Stimulated activated CD4-positive, alpha-beta T cell treated with anti-CD3 and anti-CD28 coated beads, Interleukin-12 subunit alpha, Interleukin-12 subunit beta, amount 100 ng/mL, for 48 hours (primary cell): ENCODE data around the gene CDH26.

Source experiments
- DNase-seq, 3 donors: peaks; one replicate each; pipeline ENCODE4 v3.0.0-alpha.2; 2020; ENCODE audit warnings: low read depth in 2 of 3, low spot score in 1 of 3

CDH26 gene

DNA sequence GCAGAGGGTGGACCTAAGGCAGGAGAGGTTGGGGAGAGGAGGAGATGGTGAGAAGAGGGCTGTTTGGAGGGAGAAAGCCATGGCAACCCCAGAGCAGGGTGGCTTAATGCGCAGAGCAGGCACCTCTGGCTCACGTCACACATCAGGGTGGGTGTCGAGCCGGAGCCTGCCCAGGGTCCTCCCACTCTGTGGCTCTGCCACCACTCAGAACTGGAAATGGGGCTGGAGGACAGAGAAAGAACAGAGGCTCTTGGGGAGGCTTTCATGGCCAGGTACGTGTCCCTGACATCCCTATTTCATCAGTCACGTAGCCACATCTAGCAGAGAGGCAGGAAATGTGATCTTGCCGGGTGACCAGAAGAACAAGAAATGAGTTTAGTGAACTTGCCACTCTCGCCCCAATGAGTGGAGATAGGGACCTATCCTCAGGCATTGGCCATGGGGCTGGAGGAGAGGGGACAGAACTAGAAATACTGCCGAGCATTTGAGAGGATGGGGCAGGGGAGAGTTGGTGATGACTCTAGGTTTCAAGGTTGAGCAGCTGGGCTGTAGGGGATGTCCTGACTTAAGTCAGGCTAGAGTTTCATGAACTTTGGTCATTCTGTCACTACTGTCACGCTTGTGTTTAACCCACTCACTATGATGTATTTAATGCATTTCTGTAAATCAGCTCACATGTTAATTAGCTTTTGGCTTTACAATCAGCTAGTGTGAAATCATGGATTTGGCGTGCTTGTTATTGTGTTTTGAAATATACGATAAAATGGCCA lies 52.7 kb downstream of the CDH26 start:
- no peak for DNase-seq

DNA sequence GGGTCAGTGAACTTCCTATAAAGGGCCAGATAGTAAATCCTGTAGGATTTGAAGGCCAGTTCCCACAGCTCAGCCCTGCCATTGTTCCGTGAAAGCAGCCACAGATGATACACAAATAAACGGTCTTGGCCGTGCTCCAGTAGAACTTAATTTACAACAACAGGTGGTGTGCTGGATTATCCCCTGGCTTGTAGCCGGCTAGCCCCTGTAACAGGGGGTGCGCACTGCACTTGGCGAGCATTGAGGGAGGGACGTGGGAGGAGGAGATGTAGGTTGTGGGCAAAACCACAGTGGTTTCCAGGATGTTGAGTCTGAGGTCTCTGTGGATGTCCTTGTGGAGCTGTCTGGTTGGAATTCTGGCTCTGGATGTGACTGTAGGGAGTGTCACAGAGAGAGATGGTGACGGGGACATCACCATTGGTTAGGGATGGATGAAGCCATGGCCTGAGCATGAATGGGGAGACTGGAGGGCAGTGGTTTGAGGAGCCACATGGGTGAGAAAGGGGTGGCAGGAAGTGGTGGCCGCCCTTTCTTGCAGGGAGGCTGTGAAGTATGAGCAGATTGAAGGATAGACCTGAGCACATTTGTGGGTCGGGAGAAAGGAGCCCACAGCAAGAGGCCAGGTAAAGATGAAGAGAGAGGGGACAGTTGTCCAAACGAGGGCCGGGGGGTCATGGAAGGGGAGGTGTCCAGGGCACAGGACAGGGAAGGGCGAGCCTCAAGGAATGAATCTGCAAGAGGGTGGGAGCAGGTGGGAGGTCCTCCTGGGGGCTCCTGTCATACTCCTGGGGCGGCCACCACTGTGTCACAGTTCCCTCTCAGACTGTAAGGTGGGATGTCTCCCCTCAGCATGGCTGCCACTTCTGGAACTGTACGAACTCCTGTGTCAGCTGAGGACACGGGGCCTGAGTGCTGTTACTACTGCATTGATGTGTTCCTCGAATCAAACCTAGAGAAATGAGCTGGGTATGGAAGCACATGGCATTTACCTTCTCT lies 53.6 kb downstream of the CDH26 start:
- no peak for DNase-seq

DNA sequence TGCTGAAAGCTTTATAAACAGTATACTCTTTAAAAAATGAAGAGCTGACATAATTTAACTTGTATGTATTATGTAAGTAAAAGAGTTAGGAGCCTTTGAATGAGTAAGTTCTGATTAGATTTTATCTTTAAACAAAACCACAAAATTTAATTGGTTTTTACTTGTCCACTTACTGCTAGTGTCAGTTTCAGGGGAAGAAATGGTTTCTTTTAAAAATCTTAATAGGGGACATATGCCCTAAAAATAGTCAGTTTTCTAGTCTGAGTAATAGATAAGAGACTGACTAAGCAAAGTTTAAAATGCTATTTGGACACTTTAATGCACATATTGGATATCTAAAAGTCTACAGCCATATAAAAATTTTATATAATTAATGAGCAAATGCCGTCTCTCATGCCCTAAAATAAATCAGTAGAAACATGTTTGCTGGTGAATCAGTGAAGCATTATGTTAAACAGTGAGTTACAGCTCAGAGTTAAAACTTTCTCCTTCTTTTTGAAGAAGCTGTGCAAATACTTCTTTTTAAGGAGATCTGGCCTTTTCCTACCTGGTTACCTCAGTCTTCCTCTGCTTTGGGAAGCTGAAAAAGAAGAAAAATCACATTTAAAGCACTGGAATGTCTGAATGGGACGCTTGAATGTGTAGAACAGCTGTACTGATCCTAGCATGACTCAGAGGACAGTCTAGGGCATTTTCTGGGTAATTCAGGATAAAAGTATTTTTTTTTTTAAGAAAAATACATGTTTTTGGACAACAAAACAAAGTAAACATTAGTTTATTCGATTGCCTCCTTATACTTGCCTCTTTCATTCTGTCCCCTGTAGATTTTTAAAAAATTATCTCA lies 55.3 kb downstream of the CDH26 start:
- no peak for DNase-seq

DNA sequence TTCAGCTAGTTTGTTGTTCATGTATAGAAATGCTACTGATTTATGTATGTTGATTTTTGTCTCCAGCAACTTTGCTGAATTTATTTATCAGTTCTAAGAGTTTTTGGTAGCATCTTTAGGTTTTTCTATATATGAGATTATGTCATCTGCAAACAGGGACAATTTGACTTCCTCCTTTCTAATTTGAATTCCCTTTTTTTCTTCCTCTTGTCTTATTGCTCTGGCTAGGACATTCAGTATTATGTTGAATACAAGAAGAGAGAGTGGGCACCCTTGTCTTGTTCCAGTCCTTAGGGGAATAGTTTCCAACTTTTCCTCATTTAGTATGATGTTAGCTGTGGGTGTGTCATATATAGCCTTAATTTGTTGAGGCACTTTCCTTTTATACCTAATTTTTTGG lies 58.2 kb downstream of the CDH26 start:
- DNase-seq = no peak

DNA sequence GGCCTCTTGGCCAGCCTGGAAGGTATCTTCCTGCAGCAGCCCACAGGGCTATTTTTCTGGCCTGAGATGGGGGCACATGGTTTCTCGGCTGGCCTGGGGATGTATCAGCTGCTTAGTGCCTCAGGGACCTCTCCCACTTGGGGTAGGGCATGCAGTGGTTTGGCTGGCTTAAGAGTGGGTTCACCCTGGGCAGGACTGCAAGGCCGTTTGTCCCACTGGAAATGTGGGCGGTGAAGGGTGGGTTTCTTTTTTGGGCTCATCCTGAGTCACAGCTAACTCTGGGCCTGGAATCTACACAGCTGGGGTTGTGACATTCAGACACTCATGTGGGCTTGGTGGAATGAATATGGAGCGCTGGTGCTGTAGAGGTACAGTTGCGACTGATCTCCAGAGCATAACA lies 62.0 kb downstream of the CDH26 start:
- DNase-seq = no peak

DNA sequence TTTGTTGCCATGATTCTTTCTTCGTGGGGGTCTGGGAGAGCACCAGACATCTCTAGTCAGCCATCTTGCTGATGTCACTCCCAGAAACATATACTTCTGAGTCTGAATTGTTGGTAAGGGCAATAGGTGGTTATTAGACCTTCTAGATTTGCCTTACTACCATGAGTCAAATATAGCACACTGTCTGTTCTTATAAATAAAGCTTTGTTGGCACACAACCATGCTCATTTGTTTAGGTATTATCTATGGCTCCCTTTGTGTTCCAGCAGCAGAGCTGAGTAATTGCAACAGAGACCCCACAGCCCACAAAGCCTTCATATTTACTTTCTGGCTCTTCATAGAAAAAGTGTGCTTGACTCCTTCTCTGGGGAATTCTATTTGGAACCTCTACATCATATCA lies 62.9 kb downstream of the CDH26 start:
- no peak for DNase-seq

DNA sequence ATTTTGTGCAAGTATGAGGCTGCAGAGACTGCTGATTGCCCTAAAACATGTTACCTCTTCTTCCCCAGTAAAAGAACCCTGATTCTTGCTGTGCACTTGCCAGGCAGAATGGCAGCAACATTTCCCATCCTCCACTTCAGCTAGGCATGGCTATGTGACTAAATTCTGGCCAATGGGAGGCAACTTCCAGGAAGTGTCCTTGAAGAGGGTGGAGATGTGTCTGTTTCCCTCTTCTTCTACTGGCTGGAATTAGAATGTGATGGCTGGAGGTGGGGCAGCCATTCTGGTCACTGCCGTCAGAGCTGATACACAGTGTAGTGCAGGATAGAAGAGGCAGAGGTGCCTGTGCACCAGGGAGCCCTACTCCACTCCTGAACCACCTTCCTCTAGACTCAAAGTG lies 64.6 kb downstream of the CDH26 start:
- no peak for DNase-seq

DNA sequence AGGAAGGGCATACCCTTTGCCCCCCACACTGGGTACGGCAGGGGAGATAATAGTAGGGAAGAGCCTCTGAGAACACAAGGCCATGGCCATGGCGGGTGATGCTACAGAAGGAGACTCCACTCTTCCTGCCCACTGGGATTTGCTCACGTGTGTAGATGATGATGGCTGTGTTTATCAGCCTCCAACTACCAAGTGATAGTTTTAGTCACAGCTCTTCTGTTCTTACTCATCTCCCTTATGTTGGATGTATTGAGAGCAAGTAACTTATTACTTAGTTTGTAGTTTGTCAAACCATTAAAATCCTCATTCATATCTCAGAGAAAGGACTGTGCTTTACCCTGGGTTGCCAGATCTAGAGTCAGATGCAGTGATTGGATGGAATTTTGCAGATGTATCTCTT lies 66.0 kb downstream of the CDH26 start:
- DNase-seq = no peak

DNA sequence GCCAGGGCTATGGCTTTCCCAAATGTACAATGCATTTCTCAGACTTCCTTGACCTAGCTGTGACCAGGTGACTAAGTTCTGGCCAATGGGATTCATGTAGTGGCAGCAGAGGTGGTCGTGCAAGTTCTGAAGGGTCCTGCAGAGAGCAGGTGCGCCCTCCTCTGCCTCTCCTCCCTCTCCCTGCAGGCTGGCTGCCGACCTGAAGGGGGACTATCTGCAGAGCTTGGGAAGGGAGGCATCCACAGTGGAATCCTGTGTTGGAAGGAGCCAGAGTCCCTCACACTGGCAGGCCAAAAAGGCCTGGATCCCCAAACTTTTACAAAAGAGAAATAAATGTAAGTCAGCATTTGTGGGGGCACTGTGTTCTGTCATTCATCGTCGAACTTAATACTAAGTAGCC lies 66.6 kb downstream of the CDH26 start:
- DNase-seq = no peak

DNA sequence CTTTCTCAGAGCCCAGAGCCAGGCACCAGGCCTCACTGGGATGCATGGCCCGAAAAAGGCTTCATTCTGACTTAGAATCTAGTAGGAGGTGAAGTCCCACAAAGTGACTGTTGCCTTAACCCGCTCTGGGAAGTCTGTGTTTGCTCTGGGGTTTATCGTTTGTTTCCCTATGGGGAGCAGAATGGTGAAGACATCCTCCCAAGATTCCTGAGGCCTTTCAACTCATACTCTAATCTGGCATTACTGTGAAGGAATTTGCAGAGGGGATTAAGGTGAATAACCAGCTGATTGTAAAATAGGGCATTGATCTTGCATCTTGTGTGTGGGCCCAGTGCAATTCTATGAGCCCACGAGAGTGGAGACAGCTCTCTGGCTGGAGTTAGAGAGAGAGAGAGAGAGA lies 67.8 kb downstream of the CDH26 start:
- DNase-seq = no peak

DNA sequence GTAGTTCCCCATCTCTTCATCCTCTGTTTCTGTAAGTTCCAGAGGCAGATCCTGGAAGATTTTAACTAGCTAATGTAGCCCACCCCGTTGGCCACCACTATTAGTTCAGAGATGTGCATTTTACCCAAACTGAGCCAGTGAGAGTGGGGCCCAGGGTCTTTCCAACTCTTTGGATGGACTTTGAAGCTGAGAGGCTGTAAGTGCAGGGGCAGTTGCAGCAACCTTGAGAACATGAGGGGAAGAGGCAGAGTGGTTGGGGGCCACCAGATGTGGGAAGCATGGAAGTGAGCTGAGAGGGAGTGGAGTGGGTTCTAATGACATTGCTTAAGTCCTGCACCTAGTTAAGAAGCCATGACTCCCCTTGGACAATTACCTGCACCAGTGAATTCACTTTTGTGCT lies 72.2 kb downstream of the CDH26 start:
- DNase-seq = no peak

DNA sequence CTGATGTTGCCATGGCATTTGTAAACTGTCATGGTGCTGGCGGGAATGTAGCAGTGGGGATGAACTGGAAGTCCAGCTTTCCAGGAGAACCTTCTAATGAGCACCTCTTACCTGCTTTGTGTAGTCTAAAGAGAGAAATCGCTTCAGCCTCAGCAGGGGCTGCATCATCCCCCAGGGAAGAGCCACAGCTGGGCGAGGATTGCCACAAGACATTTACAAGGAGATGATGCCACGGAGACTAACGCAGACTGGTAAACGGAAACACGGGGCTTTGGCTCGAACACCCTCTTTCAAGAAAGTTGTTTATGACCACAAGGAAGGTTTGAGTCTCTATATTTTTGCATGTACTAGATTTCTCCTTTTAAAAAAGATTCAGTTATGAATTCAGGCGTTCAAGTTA lies 72.9 kb downstream of the CDH26 start:
- DNase-seq = no peak

DNA sequence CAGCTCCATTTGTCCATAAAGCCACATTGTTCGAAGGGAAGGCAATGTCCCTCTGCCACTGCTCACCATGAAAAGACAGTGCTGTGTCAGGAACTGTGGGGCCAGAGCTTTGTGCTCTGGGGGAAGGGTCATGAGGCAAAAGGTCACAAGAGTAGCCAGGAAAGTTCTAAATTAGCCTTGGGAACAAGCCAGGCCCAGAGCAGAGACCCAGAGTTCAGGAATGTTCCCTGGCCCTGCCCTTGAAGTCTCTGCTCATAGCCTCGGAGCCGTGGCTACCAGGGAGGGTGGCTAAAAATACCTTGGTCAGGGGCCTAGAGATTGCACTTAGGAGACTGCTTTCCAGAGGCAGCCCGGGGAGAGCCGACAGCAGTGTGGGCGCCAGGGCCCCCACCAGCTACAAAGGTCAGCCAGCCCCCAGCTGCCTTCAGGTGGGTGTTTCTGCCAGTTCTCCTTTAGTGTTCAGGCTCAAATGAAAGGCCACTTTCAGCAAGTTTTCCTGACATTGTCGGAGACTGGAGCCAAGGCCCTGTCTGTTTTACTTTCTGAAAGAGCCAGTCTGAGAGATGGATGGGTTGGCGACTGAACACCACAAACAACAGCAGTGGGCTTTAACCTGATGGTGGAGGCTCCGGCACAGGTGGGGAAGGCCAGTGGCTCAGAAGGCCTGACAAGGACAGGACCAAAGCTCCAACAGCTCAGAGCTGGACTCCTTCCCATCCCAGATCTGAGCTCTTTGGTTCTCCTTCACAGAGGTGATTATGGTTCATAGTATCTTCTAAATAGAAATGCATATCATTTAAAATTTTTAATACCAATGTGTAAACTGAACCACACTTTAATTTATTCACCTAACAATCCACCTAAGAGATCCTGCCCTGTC lies 76.2 kb downstream of the CDH26 start:
- no peak for DNase-seq

DNA sequence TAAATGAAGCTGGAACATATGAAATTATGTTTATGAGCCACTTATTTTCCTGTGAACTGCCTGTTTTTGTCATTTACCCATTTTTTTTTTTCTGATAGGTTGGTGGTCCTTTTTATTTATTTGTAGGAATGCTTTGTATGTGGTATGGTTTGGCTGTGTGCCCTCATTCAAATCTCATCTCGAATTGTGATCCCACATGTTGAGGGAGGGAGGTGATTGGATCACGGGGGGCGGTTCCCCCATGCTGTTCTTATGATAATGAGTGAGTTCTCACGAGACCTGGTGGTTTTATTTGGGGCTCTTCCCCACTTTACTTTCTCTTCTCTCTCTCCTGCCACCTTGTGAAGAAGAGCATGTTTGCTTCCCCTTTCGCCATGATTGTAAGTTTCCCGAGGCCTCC lies 77.3 kb downstream of the CDH26 start:
- DNase-seq = no peak

DNA sequence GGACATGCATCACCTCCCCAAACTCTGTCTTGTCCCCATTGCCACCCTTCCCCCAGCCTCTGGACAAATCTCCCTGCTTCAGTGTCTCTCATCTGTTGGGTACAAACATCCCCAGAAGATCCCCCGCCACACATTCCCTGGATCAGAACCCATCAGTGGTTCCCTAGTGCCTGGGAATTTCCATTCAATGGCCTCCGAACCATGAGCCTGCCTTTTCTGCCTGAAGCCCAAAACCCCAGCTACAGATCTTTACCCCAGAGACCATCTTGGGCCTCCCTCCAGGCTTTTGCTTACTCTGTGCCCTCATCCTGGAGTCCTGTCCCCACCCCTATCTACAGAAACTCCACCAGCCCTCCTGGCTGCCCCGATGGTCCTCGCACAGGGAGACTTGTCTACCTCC lies 78.1 kb downstream of the CDH26 start:
- DNase-seq = no peak

DNA sequence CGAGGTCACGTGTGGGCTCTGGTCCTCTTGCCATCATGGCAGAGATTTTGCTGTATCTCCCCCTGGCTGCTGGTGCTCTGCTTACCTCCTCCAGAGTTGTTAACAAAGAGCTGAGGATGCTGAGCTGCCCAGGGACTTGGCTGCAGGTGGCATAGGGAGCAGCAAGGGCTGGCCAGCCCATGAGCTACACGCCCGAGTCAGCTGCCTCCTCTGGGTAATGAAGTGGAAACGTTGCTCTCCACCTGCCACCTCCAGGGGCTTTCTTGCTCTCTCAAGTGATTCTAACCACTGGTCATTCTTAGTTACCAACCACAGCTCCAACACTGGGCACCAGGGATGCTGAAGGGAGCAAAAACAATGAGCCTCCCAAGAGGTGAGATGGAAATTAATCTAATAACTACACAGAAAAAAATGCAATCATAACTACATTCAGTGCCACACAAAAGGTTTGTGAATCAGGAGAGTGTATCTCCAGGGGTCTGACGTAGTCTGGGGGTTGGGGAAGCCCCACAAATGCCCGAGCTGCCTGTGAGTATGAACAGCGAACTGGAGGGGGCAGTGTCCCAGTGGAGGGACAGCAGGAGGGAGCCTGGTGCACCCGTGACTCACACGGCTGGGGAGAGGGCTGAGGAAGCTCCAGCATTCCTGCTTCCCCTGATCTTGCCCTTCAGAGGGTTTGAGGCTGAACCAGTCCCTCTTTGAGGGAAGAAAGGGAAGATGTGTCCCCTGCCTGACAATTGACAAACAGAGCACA lies 78.7 kb downstream of the CDH26 start:
- DNase-seq = no peak

DNA sequence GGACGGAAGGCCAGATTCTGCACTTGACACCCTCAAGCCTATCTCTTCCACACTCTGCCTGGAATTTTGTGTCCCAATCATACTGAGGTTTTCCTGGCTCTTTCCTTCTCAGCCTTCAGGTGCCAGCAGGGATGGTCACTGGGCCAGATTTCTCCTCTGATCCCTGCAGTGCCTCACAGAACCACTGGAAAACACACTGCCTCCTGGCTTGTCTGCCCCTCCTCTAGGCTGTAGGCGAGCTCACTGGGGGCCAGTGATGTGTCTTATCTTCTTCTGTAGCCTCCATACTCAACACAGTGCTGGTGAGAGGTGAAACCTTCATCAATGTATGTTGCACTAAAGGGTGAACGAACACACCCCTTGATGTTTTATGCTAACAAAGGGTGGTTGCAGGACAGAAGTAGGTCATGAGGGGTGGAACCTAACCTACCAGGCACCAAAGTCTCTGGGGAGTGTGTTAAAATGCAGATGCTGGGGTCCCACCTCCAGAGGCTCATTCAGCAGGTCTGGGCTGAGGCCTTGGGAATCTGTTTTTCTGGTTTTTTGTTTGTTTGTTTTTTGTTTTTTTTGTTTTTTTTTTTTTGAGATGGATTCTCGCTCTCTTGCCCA lies 80.3 kb downstream of the CDH26 start:
- no peak for DNase-seq

DNA sequence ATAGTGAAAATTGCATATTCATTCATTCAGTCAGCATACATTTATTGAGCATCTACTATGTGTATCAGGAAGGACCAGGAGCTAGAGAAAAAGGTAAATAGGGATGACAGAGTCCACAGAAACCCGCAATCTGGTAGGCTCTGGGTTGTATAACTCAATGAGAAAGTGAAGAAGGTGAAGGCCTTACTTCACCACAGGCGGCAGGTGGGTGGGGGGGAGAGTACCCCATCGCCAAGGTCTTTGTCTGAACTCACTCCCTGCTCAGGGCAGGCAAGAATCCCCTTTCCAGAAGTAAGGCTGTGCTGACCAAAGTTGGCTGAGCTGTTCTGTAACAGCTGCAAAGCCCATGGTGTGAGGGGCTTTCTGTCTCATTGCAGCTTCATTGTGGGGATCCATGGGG lies 81.3 kb downstream of the CDH26 start:
- no peak for DNase-seq

DNA sequence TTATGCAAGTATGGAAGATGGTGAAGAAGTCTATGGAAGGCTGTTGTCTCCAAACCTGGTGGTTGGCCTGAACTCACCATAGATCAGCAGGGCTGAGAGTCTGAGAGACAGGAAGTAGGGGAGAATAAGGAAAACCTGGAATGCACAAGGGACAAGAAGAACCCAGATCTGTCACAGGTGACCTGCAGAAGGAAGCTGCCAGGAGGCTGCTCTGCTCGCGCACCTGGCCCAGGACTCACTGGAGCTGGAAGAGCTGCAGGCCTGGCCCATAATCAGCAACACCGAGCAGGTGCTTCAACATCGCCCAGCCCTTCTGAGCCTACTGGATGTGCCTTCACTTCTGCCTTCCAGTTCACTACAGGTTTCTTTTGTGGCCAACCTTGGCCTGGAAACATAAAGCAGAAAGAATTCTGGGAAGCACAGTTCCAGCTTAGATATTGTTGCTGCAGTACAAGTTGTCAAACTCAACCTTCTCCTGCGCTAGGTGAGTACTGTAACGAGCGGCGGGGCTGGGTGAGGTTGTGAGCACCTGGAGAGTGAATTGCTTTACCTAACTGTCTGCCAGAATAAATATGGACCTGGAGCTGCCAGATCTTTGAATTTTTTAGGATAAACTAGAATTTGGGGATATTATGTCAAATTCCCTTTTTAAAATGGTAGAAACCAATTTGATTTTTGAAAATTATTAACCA lies 82.4 kb downstream of the CDH26 start:
- no peak for DNase-seq
